SK-N-SH (cell line): ENCODE results near the gene MYH6. TPM values are rescaled to one million over a fixed set of nuclear protein-coding genes. Genes with fewer than 3 reads are reported as not detected.
"Not testable (repeated sequence)": the region's sequence is repeated elsewhere in the genome, so short reads cannot be mapped to it uniquely, and the experiment has no call there.

Experiments
- CTCF ChIA-PET: fragments of 300-600, 350-600 bp; formaldehyde crosslinking; extraction: SDS; loops from one replicate; lab custom pipeline; 2021; lab: Yijun Ruan, JAX
- POLR2A ChIA-PET: fragments of 350-600 bp; sonication (Branson Sonifier 250); formaldehyde crosslinking; extraction: SDS; loops from one replicate; lab custom pipeline; 2020; ENCODE audit warnings: antibody characterized with exemption, inconsistent platforms; lab: Yijun Ruan, JAX
- DNase-seq: peaks from one replicate; pipeline ENCODE4 v3.0.0; 2012
- H2AFZ ChIP-seq: fragments of 200-600 bp; sonication (generic); 2 replicates; pipeline ENCODE4 v1.8.1; 2016; ENCODE audit warnings: antibody characterized with exemption, mild to moderate bottlenecking, low read depth
- H3F3A ChIP-seq: fragments of 200-600 bp; sonication (generic); replicated peaks from 2 replicates; pipeline ENCODE3; 2016; ENCODE audit warnings: antibody characterized with exemption, mild to moderate bottlenecking; ENCODE audit not compliant: insufficient read depth
- H3K27ac ChIP-seq, 2 experiments: fragments of 200-500 bp in 1 of 2; fragments of 200-600 bp in 1 of 2; sonication (Bioruptor generic) in 1 of 2; sonication (generic), shearing (Covaris generic) in 1 of 2; 2 replicates each; pipeline versions ENCODE4 v1.5.1 to v1.6.1; 2014 to 2016; ENCODE audit warnings: low read depth in 2 of 2, inconsistent platforms in 1 of 2, low read length in 1 of 2, mild to moderate bottlenecking in 1 of 2, mixed read lengths in 1 of 2
- H3K27me3 ChIP-seq: fragments of 200-600 bp; sonication (generic), shearing (Covaris generic); 2 replicates; pipeline ENCODE4 v1.6.1; 2016; ENCODE audit warnings: mixed run types; ENCODE audit not compliant: insufficient read depth
- H3K36me3 ChIP-seq, 2 experiments: fragments of 200-500 bp in 1 of 2; fragments of 200-600 bp in 1 of 2; sonication (Bioruptor generic) in 1 of 2; sonication (generic) in 1 of 2; replicated peaks in 1 of 2; 2 replicates each; pipeline versions ENCODE3 to v1.5.1; 2014 to 2016; ENCODE audit warnings: low read length in 1 of 2, mild to moderate bottlenecking in 1 of 2; ENCODE audit not compliant: insufficient read depth in 2 of 2, control insufficient read depth in 1 of 2
- H3K4me1 ChIP-seq, 2 experiments: fragments of 200-500 bp in 1 of 2; fragments of 200-600 bp in 1 of 2; sonication (Bioruptor generic) in 1 of 2; sonication (generic), shearing (Covaris generic) in 1 of 2; 2 replicates each; pipeline versions ENCODE4 v1.5.1 to v1.6.1; 2014 to 2016; ENCODE audit warnings: low read depth in 1 of 2, low read length in 1 of 2, mixed run types in 1 of 2; ENCODE audit not compliant: insufficient read depth in 2 of 2, control insufficient read depth in 1 of 2
- H3K4me2 ChIP-seq: fragments of 200-600 bp; sonication (generic), shearing (Covaris generic); 2 replicates; pipeline ENCODE4 v1.6.1; 2017; ENCODE audit warnings: mixed run types
- H3K4me3 ChIP-seq, 2 experiments: fragments of 200-500 bp in 1 of 2; fragments of 200-600 bp in 1 of 2; sonication (Bioruptor generic) in 1 of 2; sonication (generic), shearing (Covaris generic) in 1 of 2; 2 replicates each; pipeline versions ENCODE4 v1.5.1 to v1.8.1; 2014 to 2016; ENCODE audit warnings: low read depth in 2 of 2, inconsistent platforms in 1 of 2, low read length in 1 of 2, mild to moderate bottlenecking in 1 of 2, mixed read lengths in 1 of 2, moderate library complexity in 1 of 2
- H3K79me2 ChIP-seq: fragments of 200-600 bp; sonication (generic); 2 replicates; pipeline ENCODE4 v1.8.1; 2017; ENCODE audit warnings: mild to moderate bottlenecking; ENCODE audit not compliant: insufficient read depth
- H3K9ac ChIP-seq: fragments of 200-600 bp; sonication (generic); 2 replicates; pipeline ENCODE4 v1.6.1; 2017; ENCODE audit warnings: mixed run types
- H3K9me2 ChIP-seq: fragments of 200-600 bp; sonication (generic); 2 replicates; pipeline ENCODE4 v1.6.1; 2017; ENCODE audit warnings: mixed run types
- H3K9me3 ChIP-seq: fragments of 200-600 bp; sonication (generic); 2 replicates; pipeline ENCODE4 v1.6.1; 2017; ENCODE audit warnings: mixed run types, mild to moderate bottlenecking, moderate library complexity
- H4K20me1 ChIP-seq: fragments of 200-600 bp; sonication (generic); 2 replicates; pipeline ENCODE4 v1.6.1; 2017; ENCODE audit warnings: mild to moderate bottlenecking, mixed run types; ENCODE audit not compliant: insufficient read depth
- CHD2 ChIP-seq: fragments of 150-350 bp; IDR thresholded peaks from 2 replicates; pipeline ENCODE4 v1.6.1; 2018; ENCODE audit warnings: low read length; ENCODE audit not compliant: partially characterized antibody
- CTCF ChIP-seq: fragments of 200-600 bp; sonication (generic); IDR thresholded peaks from 2 replicates; pipeline ENCODE4 v1.6.1; 2017; ENCODE audit warnings: antibody characterized with exemption, mild to moderate bottlenecking, moderate library complexity
- JUND ChIP-seq: IDR thresholded peaks from 2 replicates; pipeline ENCODE4 v1.4.0; 2012
- RFX5 ChIP-seq: IDR thresholded peaks from 2 replicates; pipeline ENCODE4 v1.6.1; 2012; ENCODE audit warnings: mild to moderate bottlenecking, improper control_type of control experiment, low read length
- USF1 ChIP-seq: IDR thresholded peaks from 2 replicates; pipeline ENCODE4 v1.4.0; 2012; ENCODE audit warnings: low read depth, borderline replicate concordance
- WGBS: methylation state at CpG from one replicate; pipeline ENCODE4 v1.1.6; 2017; ENCODE audit warnings: low lambda C conversion rate; 5-methylcytosine and 5-hydroxymethylcytosine counted together
- polyA plus RNA-seq, 3 experiments: library from polyadenylated mRNA; depleted of rRNA; stranded (reverse); fragments of >200 nt; gene quantifications; 2 replicates each; pipeline ENCODE4 v1.2.3, GENCODE V29; 2012

Gene MYH6
- polyA plus RNA-seq, 1 of the 3 experiments (the other 2 are of a cell fraction) = not detected

GRCh38 chr14:23396126-23396525 lies 11.9 kb downstream of the MYH6 start:
- no peaks in the 10 kb centered on the region for H3K4me1 ChIP-seq
- H3K9ac ChIP-seq = no peak overlapping the region
- no peak overlapping the region for H3K4me2 ChIP-seq
- no peaks in the 10 kb centered on the region for H3K79me2 ChIP-seq
- POLR2A ChIA-PET = no interaction called here
- TF ChIP-seq JUND (no peak), RFX5 (no peak), CTCF (no peak), USF1 (no peak)
- TF ChIP-seq, all 33 proteins: peak for 0
- no peaks in the 10 kb centered on the region for H3K9me2 ChIP-seq
- H4K20me1 ChIP-seq = no peaks in the 10 kb centered on the region
- no peak overlapping the region for H2AFZ ChIP-seq
- DNase-seq = no peak
- CTCF ChIA-PET = interaction anchor here (2.1 to 2.7 kb wide), 2 partner anchors 16 to 69 kb away, joined by 4 to 12 read pairs; no protein-coding TSS in a partner anchor
- no peak overlapping the region for H3K27ac ChIP-seq
- H3K36me3 ChIP-seq = no peaks in the 10 kb centered on the region
- peaks cover 38% of the 10 kb centered on the region for H3K27me3 ChIP-seq
- WGBS = 58% methylated on average over 10 of the region's 10 CpGs
- no peaks in the 10 kb centered on the region for H3F3A ChIP-seq
- H3K4me3 ChIP-seq = no peak overlapping the region
- no peaks in the 10 kb centered on the region for H3K9me3 ChIP-seq

GRCh38 chr14:23392613-23393012 lies 15.5 kb downstream of the MYH6 start:
- Histone ChIP-seq H3K36me3 (no peaks in the 10 kb centered on the region), H3K9me3 (no peaks in the 10 kb centered on the region), H3K9me2 (no peaks in the 10 kb centered on the region), H3K27me3 (peaks cover 46% of the 10 kb centered on the region), H3K4me3 (no peak overlapping the region), H3K79me2 (no peaks in the 10 kb centered on the region), H2AFZ (no peak overlapping the region), H3K4me1 (no peaks in the 10 kb centered on the region), H4K20me1 (no peaks in the 10 kb centered on the region), H3K9ac (no peak overlapping the region), H3F3A (no peaks in the 10 kb centered on the region), H3K4me2 (no peak overlapping the region), H3K27ac (no peak overlapping the region)
- TF ChIP-seq JUND (no peak), CHD2 (no peak), RFX5 (no peak)
- ChIA-PET CTCF (interaction anchor here (5.5 kb wide), 1 partner anchor 13 kb away, joined by 34 read pairs; no protein-coding TSS in a partner anchor), POLR2A (no interaction called here)
- 39% methylated on average over 6 of the region's 7 CpGs for WGBS
- DNase-seq = no peak

- H3K79me2 ChIP-seq, H2AFZ ChIP-seq, H3K9me3 ChIP-seq, H3K27ac ChIP-seq, H4K20me1 ChIP-seq, DNase-seq, H3F3A ChIP-seq, H3K9me2 ChIP-seq, POLR2A ChIA-PET, H3K4me3 ChIP-seq, H3K4me1 ChIP-seq, H3K4me2 ChIP-seq, H3K36me3 ChIP-seq, H3K9ac ChIP-seq: not testable (repeated sequence)
- CTCF ChIA-PET = interaction anchor here (5.5 kb wide), 1 partner anchor 10 kb away, joined by 34 read pairs; no protein-coding TSS in a partner anchor
- WGBS = 49% methylated on average over 4 of the region's 19 CpGs
- peaks cover 30% of the 10 kb centered on the region for H3K27me3 ChIP-seq
These were observed 18.2 kb downstream of the MYH6 start for GRCh38 chr14:23389871-23390270.
